NOMO-1 (cell line): ENCODE results near the gene AOC1.
"Not testable (repeated sequence)": the region's sequence is repeated elsewhere in the genome, so short reads cannot be mapped to it uniquely, and the experiment has no call there.

Source experiments
- DNase-seq, 2 experiments: peaks; one replicate each; lab custom pipeline; 2025; ENCODE audit not compliant: unreplicated experiment in 2 of 2; lab: John Stamatoyannopoulos, UW

The AOC1 gene, protein sequence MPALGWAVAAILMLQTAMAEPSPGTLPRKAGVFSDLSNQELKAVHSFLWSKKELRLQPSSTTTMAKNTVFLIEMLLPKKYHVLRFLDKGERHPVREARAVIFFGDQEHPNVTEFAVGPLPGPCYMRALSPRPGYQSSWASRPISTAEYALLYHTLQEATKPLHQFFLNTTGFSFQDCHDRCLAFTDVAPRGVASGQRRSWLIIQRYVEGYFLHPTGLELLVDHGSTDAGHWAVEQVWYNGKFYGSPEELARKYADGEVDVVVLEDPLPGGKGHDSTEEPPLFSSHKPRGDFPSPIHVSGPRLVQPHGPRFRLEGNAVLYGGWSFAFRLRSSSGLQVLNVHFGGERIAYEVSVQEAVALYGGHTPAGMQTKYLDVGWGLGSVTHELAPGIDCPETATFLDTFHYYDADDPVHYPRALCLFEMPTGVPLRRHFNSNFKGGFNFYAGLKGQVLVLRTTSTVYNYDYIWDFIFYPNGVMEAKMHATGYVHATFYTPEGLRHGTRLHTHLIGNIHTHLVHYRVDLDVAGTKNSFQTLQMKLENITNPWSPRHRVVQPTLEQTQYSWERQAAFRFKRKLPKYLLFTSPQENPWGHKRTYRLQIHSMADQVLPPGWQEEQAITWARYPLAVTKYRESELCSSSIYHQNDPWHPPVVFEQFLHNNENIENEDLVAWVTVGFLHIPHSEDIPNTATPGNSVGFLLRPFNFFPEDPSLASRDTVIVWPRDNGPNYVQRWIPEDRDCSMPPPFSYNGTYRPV

DNA sequence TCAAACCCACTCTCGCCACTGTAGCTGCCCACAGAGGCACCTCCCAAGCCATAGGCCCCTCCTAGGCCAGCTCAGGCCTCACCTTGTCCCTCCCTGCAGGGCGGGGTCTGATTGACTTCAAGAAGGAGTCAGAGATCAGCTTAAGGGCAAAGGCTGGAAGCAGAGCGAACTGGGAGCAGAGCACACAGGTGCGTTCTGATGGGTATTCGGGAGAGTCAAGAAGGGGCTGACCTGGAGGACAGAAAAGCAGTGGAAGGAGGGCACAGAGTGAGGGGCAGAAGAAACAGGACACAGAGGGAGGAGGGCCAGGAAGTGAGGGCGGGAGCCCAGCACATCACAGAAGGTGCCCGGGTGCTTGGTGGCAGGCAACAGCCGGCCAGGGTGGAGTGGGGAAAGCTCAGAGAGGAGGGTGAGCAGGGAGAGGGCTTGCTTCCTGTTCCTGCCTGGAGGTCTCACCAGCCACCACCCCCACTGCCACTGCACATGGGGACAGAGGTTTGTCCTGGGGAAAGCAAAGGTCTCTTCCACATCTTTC lies at the start of gene AOC1:
Gene AOC1 (plus strand): TSS at position 147 of the 535 bp plus-strand sequence. CDS start 3,954 bp downstream, outside the sequence.
- peak; percentile 56 to 66 for DNase-seq

DNA sequence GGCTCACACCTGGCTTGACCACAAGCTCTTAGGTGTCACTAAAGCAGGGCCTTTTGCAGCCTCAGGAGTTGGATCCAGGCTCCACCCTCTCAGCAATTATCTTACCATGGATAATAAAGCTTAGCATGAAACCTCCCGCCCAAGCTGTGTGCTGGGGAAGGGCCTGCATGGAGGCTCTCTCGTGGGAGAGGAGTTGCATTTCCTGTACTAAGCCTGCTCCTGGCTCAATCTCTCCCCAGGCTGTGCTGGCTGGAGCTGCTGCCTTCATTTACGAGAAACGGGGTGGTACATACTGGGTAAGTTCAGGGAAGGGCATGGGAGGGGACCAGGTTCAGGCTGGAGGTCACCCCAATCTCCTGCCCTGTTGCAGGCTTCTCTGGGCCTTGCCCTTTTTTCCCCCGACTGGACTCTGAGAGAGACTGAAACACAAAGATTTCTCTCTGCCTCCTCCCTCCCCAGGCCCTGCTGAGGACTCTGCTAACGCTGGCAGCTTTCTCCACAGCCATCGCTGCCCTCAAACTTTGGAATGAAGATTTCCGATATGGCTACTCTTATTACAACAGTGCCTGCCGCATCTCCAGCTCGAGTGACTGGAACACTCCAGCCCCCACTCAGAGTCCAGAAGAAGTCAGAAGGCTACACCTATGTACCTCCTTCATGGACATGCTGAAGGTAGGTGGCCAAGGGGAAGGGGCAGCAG lies 49.0 kb upstream of the AOC1 start:
- DNase-seq, result no peak

DNA sequence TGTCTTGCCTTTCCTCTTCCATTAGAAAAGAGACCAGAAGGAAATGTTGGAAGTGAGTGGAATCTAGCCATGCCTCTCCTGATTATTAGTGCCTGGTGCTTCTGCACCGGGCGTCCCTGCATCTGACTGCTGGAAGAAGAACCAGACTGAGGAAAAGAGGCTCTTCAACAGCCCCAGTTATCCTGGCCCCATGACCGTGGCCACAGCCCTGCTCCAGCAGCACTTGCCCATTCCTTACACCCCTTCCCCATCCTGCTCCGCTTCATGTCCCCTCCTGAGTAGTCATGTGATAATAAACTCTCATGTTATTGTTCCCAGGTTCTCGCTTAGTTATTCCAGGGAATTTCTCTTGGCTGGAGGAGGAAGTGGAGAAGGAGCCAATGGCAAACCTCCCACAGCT lies 47.5 kb upstream of the AOC1 start:
- DNase-seq, result no peak

DNA sequence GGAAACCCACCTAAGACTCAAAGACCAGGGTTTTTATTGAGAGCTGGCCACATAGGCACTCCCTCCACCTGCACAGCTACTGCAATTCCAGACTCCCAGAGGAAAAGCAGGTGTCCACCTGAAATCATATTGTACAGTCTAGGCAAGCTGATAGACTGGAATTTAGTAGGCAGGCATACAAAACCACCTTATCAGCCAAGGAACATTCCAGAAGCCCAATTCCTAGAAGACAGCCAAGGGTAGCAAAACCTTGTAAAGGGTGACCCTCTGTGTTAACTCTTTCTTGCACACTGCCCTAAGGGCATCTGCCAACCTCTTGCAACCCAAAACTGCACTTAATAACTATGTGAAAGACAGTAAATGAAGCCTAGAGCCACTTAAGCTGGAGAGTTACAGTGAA lies 46.5 kb upstream of the AOC1 start:
- no peak for DNase-seq

DNA sequence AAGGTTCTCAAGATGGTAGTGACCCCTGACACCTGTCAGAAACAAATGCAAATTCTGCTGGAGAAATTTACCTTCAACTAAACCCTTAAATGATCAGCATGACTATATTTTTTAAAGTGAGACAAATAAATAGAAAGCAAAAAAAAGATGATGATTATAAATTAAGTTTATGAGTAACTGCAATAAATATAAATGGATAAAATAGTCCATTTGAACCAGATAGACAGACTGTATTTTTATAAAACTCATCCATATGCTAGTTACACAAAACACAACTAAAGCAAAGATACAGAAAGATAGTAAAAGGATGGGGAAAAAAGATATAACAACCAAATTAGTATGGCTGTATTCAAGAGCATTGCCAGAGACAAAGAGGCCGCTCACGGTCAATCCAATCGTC lies 45.9 kb upstream of the AOC1 start:
- no peak for DNase-seq

DNA sequence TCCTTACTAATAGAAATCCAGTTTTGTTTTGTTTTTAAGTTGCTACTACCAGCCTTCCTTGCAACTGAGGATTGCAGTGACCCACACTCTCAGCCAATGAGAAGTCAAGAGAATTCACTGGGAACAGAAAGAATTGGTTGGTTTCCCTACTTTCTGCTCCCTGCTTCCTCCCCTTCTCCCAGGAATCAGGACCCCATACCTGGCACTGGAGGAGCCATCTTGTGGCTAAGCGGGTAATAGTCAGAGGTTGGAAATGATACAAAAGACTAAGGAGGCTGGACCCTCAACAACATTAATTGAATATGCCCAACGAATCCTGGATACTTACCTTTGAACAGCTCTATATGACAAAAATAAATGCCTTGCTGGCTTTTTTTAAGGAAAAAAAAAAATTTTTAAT lies 45.5 kb upstream of the AOC1 start:
- no peak for DNase-seq

DNA sequence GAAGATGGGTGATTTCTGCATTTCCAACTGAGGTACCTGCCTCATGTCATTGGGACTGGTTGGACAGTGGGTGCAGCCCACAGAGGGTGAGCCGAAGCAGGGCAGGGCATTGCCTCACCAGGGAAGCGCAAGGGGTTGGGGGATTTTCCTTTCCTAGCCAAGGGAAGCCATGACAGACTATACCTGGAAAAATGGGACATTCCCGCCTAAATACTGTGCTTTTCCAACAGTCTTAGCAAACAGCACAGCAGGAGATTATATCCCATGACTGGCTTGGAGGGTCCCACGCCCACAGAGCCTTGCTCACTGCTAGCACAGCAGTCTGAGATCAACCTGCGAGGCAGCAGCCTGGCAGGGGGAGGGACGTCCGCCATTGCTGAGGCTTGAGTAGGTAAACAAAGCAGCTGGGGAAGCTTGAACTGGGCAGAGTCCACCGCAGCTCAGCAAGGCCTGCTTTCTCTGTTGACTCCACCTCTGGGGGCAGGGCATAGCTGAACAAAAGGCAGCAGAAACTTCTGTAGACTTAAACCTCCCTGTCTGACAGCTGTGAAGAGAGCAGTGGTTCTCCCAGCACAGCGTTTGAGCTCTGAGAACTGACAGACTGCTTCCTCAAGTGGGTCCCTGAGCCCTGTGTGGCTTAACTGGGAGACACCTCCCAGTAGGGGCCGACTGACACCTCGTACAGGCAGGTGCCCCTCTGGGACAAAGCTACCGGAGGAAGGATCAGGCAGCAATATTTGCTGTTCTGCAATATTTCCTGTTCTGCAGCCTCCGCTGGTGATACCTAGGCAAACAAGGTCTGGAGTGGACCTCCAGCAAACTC lies 44.5 kb upstream of the AOC1 start:
- not testable (repeated sequence) for DNase-seq

DNA sequence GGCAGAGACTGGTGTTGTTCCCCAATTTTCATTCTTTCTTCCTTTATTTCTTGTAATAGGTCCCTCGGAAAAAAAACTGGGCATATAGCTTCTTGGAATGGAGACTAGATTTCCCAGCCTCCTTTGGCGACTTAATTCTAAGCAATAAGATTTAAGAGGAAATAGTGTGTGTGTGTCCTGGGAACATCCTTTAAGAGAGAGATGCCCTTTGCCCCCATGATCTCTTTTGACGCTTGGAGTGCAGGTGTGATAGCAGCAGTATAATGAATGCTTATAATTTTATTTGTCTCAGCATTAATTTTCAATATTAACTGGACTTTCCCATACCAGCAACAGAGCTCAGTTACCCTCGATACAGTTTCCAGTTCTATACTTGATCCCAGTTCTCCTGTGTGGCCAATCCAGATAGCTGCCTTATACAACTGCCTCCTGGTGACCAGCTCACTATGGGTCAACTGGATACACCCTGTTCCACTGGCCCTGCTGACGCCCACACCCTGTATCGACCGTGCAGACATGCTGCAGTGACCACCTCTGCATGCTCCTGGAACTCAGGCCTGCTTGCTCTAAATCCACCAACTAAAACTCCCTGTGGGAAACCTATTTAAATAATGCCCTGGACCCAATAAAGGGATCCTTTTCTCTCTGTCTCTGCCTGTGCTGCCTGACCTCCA lies 37.9 kb upstream of the AOC1 start:
- DNase-seq, result no peak

DNA sequence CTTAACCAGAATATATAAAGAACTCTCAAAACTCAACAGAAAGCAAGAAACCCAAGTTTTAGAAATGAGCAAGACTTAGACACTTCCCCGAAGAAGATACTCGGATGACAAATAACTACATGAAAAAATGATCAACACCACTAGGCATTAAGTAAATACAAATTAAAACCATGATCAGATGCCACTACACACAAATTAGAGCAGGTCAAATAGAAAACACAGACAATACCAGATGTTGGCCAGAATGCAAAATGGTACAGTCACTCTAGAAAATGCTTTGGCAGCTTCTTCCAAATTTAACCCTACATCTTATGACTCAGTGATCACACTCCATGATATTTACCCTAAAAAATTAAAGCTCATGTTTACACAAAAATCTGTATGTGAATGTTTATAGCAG lies 33.3 kb upstream of the AOC1 start:
- no peak for DNase-seq

DNA sequence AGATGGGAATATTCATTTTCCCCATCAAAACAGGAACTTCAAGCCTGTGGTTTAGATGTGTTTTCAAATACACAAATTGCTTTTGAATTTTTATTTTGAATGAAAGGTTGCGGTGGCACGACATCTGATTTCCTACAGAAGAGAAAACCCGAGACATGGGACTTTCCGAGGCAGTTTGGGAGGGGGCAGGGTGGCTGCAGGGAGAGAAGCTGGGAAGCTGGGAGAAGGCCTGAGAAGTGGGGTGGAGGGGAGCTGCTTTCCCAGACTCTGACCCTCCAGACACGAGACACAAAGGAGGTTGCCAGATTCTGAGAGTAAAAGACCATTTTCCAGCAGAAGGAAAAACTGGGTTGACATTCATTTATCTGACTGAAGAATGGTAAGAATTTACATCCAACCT lies 32.2 kb upstream of the AOC1 start:
- no peak for DNase-seq

DNA sequence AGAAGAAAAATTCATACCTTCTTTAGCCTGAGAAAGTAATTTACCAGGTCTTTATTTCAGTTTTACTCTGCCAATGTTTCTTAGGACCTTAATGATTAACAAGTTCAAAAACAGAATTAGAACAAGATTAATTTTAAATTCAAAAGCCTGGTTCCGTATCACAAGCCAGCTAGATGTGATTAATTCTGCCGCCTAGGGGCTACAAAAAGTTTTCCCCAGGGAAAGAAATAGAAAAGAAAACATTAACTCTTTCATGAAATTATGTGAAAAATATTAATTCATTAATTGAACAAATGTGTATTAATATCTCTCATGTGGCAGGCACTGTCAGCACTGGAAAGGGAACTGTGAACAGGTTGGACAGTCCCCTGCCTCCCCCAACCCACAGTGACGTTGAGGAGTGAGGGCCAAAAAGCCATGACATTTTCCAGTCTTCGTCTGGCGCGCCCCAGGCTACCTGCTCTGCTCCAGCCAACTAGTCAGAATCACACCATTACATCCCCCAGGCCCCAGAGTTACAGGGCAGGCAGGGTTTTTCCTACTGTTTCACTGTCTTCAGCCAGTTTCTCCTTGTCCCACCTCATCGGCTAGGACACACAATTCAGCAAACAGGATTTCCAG lies 31.6 kb upstream of the AOC1 start:
- no peak for DNase-seq

DNA sequence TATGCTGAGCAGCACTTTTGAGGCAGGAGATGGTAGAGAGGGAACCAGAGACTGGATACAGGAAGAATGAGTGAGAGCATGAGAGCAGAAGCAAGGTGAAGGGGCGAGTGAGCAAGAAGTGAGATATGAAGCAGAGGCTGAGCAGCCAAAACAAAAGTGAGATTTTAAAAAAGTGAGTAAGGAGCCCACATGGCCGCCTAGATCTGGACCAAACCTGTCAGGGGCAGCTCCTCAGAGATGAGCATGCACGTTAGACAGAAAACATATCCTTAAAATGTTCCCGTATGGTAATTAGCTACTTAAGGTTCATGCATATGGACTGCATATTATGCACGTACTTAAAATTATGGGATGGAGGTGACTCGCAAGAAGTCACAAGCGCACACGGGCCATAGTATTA lies 29.3 kb upstream of the AOC1 start:
- no peak for DNase-seq

DNA sequence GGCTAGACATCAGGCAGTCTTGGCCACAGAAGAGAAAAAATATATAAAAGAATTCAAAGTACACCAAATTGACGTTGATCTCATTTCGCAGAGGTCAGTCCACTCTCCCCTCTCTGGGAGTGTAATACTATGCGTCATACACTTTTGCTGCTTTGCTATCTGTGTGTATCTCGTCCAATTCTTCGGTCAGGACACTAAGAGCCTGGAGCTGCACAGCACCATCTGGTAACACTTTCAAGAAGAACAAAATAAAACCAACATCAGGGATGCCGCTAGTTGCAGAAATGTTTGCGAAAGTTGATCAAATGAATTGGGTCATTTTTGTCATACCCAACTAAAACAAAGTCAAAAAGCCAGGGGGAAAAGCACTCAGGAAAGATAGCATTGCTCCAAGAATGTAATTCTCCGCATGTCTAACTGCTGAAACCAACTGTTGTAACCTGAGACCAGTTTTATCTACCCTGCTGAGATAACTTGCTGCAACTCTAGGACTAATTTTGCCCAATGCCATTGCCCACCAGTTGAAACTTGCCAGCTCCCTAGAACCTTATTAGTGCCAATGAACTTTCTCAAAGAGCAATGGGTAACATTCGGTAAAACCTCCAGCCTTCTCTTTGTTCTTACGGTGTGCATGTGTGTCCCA lies 28.7 kb upstream of the AOC1 start:
- no peak for DNase-seq

DNA sequence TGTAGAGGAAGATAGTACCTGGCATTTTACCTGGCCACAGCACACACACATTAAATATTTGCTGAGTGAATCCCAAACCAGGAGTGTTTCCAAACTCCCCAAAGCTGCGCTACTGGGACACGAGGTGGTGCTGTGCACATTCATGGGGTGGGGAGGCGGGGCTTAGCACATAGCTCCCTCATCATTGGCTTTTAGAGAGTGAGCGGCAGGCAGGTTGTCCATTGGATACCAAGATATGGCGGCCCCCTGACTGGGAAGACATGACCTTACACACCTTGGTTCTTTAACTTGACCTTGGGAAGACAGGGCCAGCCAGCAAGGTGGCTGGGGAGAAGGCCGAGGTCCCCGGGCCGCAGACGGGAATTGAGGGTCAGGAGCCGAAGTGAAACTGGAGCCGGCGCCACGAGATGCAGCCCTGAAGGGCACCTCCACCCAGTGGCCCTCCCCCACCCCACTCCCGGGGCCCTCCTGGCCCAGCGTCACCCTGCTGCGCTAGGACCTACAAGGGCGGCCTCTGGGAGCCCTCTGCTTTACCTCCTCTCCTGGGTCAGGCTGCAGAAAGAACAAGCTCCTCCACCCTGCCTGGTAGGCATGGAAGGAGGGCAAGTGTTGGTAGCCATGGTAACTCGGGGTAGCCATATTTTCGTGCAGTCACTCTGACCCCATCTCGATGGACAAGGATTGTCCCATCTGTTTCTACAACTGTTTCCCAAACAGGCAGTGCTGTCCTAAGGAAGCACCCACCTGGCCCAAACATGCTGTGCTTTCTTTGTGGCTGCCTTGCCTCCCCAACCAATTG lies 27.7 kb upstream of the AOC1 start:
- DNase-seq, result no peak

DNA sequence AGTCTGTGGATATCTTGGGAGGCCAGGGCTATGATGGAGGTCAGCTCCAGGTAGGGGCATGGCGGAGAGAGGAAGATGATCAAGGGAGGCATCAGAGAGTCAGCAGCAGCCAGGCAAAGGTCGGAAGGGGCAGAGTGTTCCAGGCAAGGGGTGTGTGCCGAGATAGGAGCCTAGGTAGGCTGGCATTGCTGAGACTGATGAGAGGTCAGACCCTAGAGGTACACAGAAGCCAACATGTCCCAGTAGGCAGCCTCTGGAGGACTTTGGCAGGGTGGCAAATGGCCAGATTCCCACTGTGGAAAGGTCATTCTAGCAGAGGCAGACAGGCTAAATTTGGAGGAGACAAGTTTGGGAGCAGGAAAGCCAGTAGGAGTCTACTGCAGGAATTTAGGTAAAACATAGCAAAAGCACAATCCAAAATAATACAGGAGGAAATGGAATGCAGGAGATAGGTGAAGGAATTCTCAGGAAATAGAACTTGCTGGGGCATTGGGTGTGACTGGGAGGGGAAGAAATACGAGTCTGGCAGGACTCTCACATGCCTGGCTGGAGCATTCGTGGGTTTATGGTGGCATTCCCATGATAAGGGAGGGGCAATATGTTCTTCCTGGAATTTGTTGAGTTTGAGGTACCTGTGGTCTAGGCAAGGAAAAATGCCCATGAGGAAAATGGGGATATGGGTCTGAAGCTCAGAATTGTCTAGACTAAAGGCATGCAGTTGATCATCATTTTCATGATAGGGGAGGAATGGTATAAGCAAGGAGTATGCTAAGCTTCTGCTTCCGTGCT lies 26.1 kb upstream of the AOC1 start:
- no peak for DNase-seq

DNA sequence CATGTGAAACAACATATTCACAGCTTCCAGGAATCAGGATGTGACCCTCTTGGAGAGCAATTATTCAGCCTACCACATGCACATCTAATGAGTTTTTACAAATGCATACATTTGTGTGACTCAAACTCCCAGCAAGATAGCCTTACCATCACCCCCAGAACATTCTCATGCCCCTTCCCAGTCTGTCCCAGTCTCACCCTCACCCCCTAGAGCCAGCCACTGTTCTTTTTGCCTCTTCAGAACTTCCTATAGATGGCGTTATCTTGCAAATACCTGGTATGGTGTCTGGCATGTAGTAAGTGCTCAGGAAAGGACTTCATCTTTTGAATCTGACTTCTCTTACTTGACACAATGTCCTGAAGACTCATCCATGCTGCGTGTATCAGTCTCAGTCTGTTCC lies 23.9 kb upstream of the AOC1 start:
- no peak for DNase-seq

DNA sequence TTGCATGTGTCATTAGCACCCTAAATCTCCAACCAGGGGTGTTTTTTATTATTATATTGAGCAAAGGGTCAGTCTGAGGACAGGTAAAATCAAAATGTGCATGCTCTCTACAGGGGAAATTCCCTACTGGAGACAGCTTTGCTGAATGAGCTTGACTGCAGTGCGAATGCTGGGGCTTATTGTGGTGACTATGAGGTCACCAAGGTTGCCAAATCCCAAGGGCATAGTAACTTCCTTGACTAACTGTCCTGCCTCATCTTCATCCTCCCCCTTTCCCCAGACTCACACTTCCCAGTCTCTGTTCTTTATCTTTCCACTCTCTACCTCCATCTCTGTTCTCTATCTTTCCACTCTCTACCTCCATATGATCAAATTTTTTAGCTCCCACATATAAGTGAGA lies 22.9 kb upstream of the AOC1 start:
- no peak for DNase-seq
